ENCODE results near the gene ZSCAN20.

Gene ZSCAN20

DNA sequence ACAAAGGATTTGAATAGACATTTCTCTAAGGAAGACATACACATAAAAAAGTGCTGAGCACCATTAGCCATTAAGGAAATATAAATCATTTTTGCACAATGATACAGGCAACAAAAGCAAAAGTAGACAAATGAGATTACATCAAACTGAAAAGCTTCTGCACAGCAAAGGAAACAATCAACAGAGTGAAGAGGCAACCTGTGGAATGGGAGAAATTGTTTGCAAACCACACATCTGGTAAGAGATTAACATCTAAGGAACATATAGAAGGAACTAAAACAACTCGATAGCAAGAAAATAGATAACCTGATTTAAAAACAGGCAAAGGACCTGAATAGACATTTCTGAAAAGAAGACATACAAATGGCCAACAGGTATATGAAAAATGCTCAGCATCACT, 57.5 kb downstream of the ZSCAN20 start:
- Histone ChIP-seq H3K27me3 (ENCODE audit: insufficient read depth, insufficient read length) (no peaks in the 10 kb centered on the region), H3K36me3 (ENCODE audit: insufficient read depth, insufficient read length, low read length) (no peaks in the 10 kb centered on the region), H3K4me1 (ENCODE audit: insufficient read depth, insufficient read length) (no peaks in the 10 kb centered on the region), H3K4me3 (ENCODE audit: insufficient read length, low read depth) (no peak overlapping the region), H3K9me3 (ENCODE audit: insufficient read depth, low read length) (no peaks in the 10 kb centered on the region), H3K9ac (ENCODE audit: insufficient read length, low read depth) (no peak overlapping the region)
- TF ChIP-seq YY1 (IDR thresholded peaks at IDR 0.05; ENCODE audit: insufficient read depth, insufficient read length) (no peak), SUZ12 (IDR thresholded peaks at IDR 0.05; ENCODE audit: extremely low read depth, insufficient read depth, insufficient read length) (no peak), ZNF274 (IDR thresholded peaks at IDR 0.05; ENCODE audit: low read depth, low read length) (no peak)
- DNase-seq (ENCODE audit: low read depth, low spot score): no peak

DNA sequence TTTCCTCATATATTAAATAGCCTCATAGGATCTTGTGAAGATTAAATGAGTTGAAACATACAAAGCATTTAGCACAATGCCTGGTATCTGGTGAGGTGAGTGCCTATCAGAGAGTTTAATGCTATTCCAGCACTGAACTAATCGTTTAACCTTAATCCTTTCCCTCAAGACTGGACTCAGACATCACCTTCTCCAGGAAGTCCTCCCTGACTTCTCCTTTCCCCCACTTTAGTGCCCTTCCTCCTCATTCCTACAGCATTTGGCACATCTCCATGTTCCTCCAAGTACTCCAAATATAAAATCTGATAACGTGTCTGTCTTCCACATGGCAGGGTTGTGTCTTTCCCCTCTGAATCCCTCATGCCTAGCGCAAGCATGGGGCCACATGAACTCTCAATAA, 59.8 kb downstream of the ZSCAN20 start:
- Histone ChIP-seq H3K4me3 (ENCODE audit: insufficient read length, low read depth) (no peak overlapping the region), H3K4me1 (ENCODE audit: insufficient read depth, insufficient read length) (no peaks in the 10 kb centered on the region)

DNA sequence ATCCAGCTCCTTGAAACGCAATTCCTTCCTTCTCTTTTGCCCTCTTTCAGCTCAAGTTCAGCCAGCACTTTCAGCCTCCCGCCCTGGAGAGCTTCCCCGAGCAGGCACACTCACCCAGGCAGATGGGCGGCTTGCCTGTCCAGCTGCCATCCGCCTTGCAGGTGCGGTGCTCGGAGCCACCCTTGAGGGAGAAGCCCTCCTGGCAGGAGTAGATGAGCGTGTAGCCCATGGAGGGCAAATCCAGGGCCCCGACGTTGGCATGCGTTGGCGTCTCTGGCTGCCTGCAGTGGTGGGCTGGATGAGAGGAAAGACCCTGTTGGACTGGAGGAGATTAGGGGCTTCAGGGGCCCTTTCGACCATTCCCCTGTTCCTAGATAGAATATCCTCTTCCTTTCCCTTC, 60.5 kb downstream of the ZSCAN20 start:
- no peak for TF ChIP-seq SUZ12 (IDR thresholded peaks at IDR 0.05; ENCODE audit: extremely low read depth, insufficient read depth, insufficient read length)
- TF ChIP-seq ZNF274 (IDR thresholded peaks at IDR 0.05; ENCODE audit: low read depth, low read length): no peak
- no peak for TF ChIP-seq YY1 (IDR thresholded peaks at IDR 0.05; ENCODE audit: insufficient read depth, insufficient read length)
- no peaks in the 10 kb centered on the region for H3K9me3 ChIP-seq (ENCODE audit: insufficient read depth, low read length)
- no peak for DNase-seq (ENCODE audit: low read depth, low spot score)

More for the DNA sequence above, 59.8 kb downstream of the ZSCAN20 start:
- Histone ChIP-seq H3K36me3 (ENCODE audit: insufficient read depth, insufficient read length, low read length) (no peaks in the 10 kb centered on the region), H3K9ac (ENCODE audit: insufficient read length, low read depth) (no peak overlapping the region), H3K27me3 (ENCODE audit: insufficient read depth, insufficient read length) (no peaks in the 10 kb centered on the region), H3K9me3 (ENCODE audit: insufficient read depth, low read length) (no peaks in the 10 kb centered on the region)
- DNase-seq (ENCODE audit: low read depth, low spot score): no peak
- TF ChIP-seq YY1 (IDR thresholded peaks at IDR 0.05; ENCODE audit: insufficient read depth, insufficient read length): no peak
- TF ChIP-seq ZNF274 (IDR thresholded peaks at IDR 0.05; ENCODE audit: low read depth, low read length): no peak
- no peak for TF ChIP-seq SUZ12 (IDR thresholded peaks at IDR 0.05; ENCODE audit: extremely low read depth, insufficient read depth, insufficient read length)

DNA sequence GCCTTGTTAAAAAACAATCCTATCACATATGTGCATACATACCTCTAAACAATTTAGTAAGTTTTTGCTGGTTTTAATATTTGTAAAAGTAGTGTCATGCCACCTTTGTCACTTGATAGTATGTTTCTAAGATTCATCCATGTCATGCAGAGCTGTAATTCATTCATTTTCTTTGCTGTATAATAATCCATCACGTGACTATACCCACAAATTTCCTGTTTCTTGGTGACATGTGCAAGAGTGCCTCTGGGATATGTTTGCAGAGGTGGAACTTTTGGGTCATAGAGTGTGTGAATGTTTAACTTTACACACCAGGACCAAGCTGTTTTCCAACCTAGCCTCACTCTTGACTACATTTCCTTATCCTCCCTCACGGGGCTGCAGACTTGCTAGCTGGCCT, 62.9 kb downstream of the ZSCAN20 start:
- no peak overlapping the region for H3K9ac ChIP-seq (ENCODE audit: insufficient read length, low read depth)
- H3K9me3 ChIP-seq (ENCODE audit: insufficient read depth, low read length): no peaks in the 10 kb centered on the region
- no peak for DNase-seq (ENCODE audit: low read depth, low spot score)
- no peaks in the 10 kb centered on the region for H3K36me3 ChIP-seq (ENCODE audit: insufficient read depth, insufficient read length, low read length)
- no peaks in the 10 kb centered on the region for H3K27me3 ChIP-seq (ENCODE audit: insufficient read depth, insufficient read length)
- TF ChIP-seq YY1 (IDR thresholded peaks at IDR 0.05; ENCODE audit: insufficient read depth, insufficient read length) (no peak), SUZ12 (IDR thresholded peaks at IDR 0.05; ENCODE audit: extremely low read depth, insufficient read depth, insufficient read length) (no peak), ZNF274 (IDR thresholded peaks at IDR 0.05; ENCODE audit: low read depth, low read length) (no peak)
- no peaks in the 10 kb centered on the region for H3K4me1 ChIP-seq (ENCODE audit: insufficient read depth, insufficient read length)
- no peak overlapping the region for H3K4me3 ChIP-seq (ENCODE audit: insufficient read length, low read depth)

More for the DNA sequence above, 60.5 kb downstream of the ZSCAN20 start:
- Histone ChIP-seq H3K27me3 (ENCODE audit: insufficient read depth, insufficient read length) (no peaks in the 10 kb centered on the region), H3K4me1 (ENCODE audit: insufficient read depth, insufficient read length) (no peaks in the 10 kb centered on the region), H3K36me3 (ENCODE audit: insufficient read depth, insufficient read length, low read length) (no peaks in the 10 kb centered on the region), H3K9ac (ENCODE audit: insufficient read length, low read depth) (no peak overlapping the region), H3K4me3 (ENCODE audit: insufficient read length, low read depth) (no peak overlapping the region)

DNA sequence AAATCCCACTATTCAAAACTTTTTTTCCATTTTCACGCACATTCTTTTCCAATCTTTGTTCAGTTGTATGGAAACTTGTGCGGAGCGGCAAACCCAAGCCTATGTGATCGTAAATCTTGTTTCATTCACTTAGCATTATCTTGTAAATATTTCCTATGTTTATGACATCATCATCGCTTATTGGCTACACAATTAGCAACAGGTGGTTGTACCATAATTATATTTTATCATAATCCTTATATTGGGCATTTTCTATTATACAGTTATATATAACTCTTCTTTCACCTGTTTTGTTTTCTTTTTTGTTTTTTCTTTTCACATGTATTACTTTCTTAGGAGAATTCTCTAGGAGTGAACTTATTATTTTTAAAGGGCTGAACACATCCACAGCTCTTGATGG, 65.4 kb downstream of the ZSCAN20 start:
- Histone ChIP-seq H3K4me3 (ENCODE audit: insufficient read length, low read depth) (no peak overlapping the region), H3K9ac (ENCODE audit: insufficient read length, low read depth) (no peak overlapping the region), H3K9me3 (ENCODE audit: insufficient read depth, low read length) (no peaks in the 10 kb centered on the region), H3K36me3 (ENCODE audit: insufficient read depth, insufficient read length, low read length) (no peaks in the 10 kb centered on the region), H3K4me1 (ENCODE audit: insufficient read depth, insufficient read length) (no peaks in the 10 kb centered on the region), H3K27me3 (ENCODE audit: insufficient read depth, insufficient read length) (no peaks in the 10 kb centered on the region)
- TF ChIP-seq ZNF274 (IDR thresholded peaks at IDR 0.05; ENCODE audit: low read depth, low read length) (no peak), YY1 (IDR thresholded peaks at IDR 0.05; ENCODE audit: insufficient read depth, insufficient read length) (no peak), SUZ12 (IDR thresholded peaks at IDR 0.05; ENCODE audit: extremely low read depth, insufficient read depth, insufficient read length) (no peak)
- no peak for DNase-seq (ENCODE audit: low read depth, low spot score)

DNA sequence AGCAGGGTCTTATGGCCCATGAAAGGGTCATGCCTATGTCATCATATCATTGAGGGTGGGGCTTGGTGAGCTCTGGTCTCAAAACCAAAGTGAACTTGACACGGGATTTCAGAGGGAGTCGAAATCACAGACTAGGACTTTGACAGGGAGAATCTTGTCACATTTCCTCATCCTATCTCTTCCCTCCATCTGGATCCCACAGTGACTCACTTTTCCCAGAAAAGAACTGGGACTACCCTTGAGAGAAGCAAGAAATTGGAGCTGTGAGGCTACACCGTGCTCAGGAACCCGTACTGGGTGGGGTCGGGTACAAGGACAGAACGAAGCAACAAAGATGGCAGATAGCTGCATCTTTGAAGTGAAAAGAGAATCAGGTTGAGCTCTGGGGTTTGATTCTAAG, 69.5 kb downstream of the ZSCAN20 start:
- TF ChIP-seq ZNF274 (IDR thresholded peaks at IDR 0.05; ENCODE audit: low read depth, low read length) (no peak), YY1 (IDR thresholded peaks at IDR 0.05; ENCODE audit: insufficient read depth, insufficient read length) (no peak), SUZ12 (IDR thresholded peaks at IDR 0.05; ENCODE audit: extremely low read depth, insufficient read depth, insufficient read length) (no peak)

More for the DNA sequence above, 69.5 kb downstream of the ZSCAN20 start:
- DNase-seq (ENCODE audit: low read depth, low spot score): no peak
- Histone ChIP-seq H3K27me3 (ENCODE audit: insufficient read depth, insufficient read length) (no peaks in the 10 kb centered on the region), H3K4me3 (ENCODE audit: insufficient read length, low read depth) (no peak overlapping the region), H3K36me3 (ENCODE audit: insufficient read depth, insufficient read length, low read length) (no peaks in the 10 kb centered on the region), H3K4me1 (ENCODE audit: insufficient read depth, insufficient read length) (no peaks in the 10 kb centered on the region), H3K9me3 (ENCODE audit: insufficient read depth, low read length) (no peaks in the 10 kb centered on the region), H3K9ac (ENCODE audit: insufficient read length, low read depth) (no peak overlapping the region)

All from NT2/D1 (cell line).